Skeletal muscle cell (primary cell): ENCODE measurements around the gene KCTD8.

Experiments
- DNase-seq: peaks from one replicate; pipeline ENCODE4 v3.0.0-alpha.2; 2010; ENCODE audit warnings: low read depth
- H3K4me3 ChIP-seq: 2 replicates; pipeline ENCODE4 v1.5.1; 2011; ENCODE audit warnings: low read depth, mild to moderate bottlenecking, control low read depth, low read length, moderate library complexity

Gene KCTD8

DNA sequence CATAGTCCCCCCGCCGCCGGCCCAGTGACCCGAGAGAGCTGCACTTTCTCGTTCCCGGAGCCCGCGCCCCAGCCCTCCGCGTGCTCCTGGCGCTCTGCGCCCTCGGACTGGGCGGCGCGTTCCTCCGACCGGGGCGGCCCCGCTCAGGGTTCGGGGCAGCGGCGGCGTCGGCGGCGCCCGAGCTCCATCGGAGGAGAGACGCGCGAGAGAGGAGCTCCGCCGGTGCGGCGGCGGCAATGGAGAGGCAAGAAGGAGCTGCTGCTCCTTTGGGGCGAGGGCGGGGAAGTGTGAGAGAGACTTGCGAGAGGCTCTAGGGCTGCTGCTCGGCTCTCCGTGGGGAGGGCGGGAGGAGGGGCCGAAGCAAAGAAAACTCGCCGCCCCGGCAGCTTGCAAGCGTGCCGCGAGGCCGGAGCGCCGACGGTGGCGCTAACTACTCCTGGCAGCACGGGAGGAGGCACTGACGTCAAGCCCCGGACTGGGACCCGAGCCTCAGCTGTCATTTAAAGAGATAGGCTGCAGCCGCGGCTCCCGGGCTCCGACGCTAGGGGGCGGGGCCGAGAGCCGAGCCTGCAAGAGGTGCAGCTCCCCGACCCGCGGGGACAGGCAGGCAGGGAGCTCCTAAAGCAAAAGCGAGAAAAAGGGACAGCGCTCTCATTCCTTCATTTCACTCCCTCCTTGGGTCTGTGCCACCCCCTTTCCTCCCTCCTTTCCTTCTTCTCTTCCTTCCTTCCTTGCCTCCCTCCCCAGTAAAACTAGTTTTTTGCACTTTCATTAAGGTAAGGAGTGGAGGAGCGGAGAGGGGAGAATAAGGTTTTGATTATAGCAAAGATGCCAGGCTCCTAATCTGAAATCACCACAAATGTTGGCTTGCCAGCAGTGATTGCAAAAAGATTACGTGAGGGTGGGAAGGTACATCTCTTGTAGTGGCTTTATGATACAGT lies at the start of gene KCTD8:
TSS of gene KCTD8 (minus strand) at position 289 of the 941 bp plus-strand sequence.
- peak; percentile 65 for DNase-seq
- H3K4me3 ChIP-seq: peak within 1 kb of the TSS; percentile 50

DNA sequence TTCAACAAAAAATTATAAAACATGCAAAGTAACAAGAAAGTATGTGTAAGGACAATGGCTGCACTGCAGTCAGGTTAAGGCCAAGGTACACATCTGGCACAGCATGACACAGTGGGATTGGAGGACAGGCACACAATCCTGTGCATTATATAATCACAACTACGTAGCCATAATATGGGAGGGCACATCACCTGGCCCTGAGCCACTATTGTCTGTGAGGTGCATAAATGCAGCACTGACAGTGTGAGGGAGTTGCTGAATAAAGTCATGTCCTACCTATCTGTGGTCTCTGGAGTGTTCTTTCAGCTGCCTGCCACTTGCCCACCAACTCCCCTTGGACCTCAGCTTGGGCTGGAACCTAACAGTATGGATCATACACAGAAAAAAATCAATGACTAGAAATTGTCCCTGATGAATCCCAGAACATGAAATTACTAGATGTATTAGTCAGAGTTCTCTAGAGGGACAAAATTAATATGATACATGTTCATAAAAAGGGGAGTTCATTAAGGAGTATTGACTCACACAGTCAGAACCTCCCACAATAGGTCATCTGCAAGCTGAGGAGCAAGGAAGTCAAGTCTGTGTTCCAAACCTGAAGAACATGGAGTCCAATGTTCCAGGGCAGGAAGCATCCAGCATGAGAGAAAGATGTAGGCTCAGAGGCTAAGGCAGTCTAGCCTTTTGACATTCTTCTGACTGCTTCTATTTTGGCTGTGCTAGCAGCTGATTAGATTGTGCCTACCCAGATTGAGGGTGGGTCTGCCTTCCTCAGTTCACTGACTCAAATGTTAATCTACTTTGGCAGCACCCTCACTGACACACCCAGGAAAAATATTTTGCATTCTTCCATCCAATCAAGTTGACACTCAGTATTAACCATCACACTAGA lies 46.4 kb upstream of the KCTD8 start:
- no peak overlapping the region for H3K4me3 ChIP-seq
- DNase-seq: no peak

DNA sequence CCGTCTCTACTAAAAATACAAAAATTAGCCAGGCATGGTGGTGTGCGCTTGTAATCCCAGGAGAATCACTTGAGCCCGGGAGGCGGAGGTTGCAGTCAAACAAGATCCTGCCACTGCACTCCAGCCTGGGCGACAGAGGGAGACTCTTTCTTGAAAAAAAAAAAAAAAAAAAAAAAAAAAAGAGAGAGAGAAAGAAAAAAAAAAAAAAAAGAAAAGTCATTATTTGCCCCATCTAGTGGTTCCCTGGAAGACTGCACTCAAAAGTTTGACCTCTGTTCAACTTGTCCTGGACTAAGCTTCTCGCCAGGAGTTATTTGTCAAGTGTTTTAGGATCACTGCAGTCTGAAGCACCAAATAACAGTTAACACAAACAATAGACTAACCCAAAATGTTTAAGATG lies 45.3 kb upstream of the KCTD8 start:
- no peak overlapping the region for H3K4me3 ChIP-seq
- DNase-seq: no peak

DNA sequence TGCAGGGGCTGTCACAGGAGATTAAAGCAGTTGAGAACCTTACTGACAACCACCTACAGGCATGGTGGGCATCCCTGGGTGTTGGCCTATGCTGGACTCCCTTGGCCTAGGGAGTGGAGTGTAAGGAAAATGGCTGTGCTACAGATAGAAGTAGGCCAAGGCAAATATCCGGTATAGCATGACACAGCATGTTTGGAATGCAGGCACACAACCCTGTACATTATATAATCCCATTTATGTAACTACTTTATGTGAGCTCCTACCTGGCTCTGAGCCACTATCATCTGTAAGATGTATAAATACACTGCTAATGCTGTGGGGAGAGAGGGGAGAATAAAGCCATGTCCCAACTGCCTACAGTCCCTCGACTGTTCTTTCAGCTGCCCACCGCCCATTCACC lies 38.7 kb upstream of the KCTD8 start:
- no peak overlapping the region for H3K4me3 ChIP-seq
- no peak for DNase-seq

DNA sequence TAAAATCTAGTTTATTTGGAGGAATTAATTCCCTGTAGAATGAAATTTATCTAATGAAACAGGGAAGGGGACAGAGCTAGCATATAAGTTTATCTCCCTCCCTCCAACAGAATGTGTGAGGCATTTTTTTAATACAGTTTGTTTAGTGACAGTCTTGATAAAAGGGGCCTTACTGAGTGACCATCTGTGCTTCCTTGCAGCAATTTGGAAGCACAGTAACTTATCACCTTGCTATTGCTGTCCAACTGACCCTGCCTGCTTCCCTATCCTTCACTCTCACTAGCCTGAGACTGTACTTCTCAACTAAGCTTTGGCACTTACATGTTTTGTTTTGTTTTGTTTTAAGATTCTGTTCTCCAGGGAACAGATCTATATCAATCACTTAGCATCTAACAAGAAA lies 31.1 kb upstream of the KCTD8 start:
- H3K4me3 ChIP-seq: no peak overlapping the region

DNA sequence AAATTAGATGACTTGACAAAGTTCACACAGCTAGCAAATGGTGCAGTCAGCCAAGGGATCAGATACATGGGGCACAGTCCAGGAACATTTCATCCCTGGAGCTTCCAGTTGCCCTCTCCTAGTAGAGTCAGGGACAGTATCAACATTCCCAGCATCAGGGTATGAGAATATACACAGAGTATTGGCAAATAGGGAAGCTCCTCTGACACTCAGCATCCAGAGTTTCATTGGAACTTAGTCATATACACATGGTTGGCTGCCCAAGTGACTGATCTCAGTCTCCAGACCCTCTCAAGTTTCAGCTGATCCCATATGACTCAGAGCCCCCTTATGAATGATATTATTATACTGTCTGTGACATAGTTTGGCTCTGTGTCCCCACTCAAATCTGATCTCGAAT lies 13.7 kb upstream of the KCTD8 start:
- H3K4me3 ChIP-seq: no peak overlapping the region
- DNase-seq: no peak

More for the DNA sequence above, 31.1 kb upstream of the KCTD8 start:
- no peak for DNase-seq

DNA sequence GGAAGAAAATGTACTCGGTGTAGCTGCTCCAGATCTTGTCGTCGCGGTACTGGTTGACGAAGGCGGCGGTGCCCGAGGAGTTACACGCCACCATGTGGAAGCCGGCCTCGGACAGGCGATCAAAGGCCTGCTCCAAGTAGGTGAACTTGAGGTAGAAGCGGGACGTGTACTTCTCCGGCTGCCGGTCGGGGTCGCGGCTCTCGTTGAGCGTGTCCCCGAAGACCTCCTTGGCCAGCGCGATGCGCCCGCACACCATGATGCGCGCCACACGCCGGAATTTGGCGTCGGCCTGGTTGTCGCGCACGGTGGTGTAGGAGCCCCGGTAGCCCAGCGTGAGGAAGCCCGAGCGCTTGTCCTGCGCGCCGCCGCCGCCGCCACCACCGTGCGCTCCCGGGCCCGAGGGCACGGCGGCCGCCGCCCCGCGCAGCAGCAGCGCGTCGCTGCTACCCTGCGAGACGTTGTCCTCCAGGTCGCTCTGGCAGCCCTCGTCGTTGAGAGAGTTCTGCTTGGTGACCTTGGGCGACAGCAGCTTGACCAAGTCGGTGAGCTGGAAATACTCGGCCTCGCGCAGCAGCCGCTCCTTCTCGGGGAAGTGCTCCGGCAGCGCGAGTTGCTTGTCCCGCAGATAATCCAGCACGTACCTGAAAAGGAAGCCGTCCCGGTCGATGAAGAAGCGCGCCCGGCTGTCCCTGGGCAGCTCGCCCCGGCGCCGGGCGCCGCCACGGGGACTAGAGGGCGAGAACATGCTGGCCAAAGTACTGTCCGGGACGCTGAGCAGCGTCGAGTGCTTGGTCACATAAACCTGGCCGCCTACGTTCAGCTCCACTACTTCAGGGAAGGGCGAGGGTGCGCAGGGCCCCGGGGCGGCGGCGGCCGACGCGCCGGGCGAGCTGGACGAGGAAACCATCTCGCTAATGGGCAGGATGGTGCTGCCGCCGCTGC lies 775 bp downstream of the KCTD8 start:
- H3K4me3 ChIP-seq: peak overlapping the region; percentile 50
- no peak for DNase-seq

DNA sequence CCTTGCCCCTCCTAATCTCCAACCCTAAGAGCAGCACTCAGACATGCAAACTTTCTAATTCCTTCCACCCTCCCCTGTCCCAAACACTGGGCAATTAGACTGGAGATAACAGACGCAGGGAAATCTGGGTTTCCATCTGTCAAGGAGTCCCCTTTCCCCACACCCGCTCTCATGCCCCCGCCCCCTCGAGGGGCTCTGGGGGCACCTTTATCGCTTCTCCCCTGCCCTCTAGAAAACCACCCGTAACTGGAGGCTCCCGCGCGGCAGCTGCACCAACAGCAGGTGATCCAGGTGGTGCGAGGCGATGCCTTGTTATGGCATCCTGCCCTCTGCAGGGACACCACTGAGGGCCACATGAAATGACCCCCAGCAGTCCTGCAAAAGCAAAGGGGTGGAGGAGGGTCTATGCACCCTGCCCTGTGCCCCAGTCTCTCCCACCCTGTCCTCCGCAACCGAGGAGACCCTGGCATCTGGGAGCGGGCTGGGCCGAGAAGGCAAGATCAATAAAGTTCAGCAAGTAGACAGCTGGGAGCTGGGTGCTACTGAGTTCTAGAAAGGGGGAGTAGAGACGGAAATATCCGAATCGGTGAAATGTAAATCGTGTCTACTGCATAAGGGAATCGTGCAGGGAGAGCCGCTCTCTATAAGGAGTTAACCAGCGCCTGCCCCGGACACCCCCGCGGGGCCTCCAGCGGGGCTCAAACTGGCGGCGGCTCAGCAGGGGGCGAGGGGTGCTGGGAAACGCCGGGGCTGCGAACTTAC lies 1.6 kb downstream of the KCTD8 start:
- H3K4me3 ChIP-seq: peak overlapping the region; percentile 50
- DNase-seq: no peak

DNA sequence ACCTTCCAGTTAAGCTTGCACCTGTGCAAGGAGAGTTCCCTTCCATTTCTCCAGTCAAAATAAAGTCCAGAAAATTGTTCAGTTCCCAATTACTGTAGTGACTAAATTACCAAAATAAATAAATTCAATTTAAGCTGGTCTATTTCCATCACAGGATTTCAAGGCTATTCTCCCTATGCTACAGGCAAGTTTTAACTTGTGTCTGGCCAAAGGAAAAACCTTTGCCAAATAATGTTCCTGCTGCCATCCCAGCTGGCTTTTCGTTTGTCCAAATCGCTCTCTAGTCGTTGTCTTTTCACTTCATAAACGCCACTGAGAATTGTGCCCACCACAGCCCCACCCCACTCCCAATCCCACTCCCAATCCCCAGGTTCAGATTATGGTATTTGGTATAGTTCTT lies 2.4 kb downstream of the KCTD8 start:
- DNase-seq: no peak
- peak overlapping the region; percentile 50 for H3K4me3 ChIP-seq

DNA sequence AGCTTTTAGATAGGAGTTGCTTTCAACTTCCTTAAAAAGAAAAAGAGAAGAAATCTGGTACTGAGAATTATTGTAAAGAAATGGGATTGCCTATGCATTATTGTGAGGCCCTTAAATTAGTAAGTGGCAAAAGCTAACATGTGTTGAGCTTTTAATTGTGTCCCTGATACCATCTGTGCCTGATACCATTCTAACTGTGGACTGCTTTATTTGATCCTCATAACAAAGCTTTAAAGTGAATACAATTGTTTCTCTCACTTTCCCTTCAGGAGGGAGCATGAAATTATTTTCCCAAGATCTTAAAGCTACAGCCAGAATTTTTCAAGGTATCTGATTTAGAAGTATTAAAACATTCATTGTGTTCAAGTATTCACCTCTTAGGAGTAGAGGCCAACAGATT lies 9.9 kb downstream of the KCTD8 start:
- no peak for DNase-seq

DNA sequence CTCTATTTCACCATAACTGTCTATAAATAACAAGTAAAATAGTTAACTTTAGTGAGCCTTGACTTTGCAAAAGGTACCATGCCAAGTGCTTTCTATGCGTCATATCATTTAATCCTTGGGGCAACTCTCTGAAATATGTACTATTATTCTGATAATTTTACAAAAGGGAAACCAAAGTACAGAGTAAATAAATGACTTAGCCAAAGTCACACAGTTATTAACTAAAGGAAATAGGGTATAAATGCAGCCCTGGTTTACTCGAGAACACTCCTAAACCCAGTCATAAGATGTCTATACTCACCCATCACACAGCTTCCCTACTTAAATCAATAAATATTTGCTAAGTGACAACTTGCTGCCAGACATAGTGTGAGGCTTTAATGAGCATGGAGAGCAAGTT lies 14.4 kb downstream of the KCTD8 start:
- H3K4me3 ChIP-seq: no peak overlapping the region
- DNase-seq: no peak

More for the DNA sequence above, 9.9 kb downstream of the KCTD8 start:
- no peak overlapping the region for H3K4me3 ChIP-seq

DNA sequence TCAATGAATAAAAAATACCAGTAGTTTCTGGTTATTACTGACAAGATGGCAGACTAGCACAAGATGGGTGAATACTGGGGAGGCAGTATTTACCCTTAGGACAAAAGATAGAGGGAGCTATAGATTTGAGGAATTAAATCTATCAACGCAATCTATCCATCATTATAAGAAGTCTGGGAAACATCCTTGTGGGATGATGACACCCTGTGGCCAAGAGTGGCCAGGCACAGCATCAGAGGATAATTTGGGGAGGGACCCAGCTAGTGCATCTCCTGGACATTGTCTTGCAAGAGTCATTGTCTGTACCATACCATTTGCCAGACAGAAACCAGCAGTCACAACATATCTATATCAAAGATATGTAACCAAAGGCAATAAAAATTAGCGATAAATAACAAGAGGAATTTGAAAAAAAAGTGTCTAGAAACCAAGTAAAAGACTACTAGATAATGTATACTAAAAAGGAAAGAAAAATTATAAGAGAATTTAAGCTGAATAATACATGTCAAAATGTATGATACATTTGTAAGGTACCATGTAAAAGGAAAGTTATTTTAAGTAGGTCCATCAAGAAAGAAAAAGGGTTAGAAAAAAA lies 22.9 kb downstream of the KCTD8 start:
- H3K4me3 ChIP-seq: no peak overlapping the region
- peak; percentile 4 for DNase-seq

DNA sequence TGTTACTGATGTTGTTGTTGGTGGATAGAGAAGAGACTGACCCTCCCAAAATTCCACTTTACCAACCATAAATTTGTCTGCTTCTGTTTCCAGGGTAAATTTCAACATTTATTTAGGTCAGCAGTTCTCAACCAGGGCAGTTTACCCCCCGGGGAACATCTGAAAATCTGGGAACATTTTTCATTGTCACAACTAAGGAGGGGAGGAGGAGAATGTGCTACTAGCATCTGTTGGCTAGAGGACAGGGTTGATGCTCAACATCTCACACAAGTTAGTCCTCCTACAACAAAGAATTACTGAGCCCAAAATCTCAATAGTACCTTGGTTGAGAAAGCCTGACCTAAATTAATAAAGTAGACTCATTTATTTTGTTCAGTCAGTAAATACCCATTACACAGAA lies 25.7 kb downstream of the KCTD8 start:
- DNase-seq: no peak
- no peak overlapping the region for H3K4me3 ChIP-seq

DNA sequence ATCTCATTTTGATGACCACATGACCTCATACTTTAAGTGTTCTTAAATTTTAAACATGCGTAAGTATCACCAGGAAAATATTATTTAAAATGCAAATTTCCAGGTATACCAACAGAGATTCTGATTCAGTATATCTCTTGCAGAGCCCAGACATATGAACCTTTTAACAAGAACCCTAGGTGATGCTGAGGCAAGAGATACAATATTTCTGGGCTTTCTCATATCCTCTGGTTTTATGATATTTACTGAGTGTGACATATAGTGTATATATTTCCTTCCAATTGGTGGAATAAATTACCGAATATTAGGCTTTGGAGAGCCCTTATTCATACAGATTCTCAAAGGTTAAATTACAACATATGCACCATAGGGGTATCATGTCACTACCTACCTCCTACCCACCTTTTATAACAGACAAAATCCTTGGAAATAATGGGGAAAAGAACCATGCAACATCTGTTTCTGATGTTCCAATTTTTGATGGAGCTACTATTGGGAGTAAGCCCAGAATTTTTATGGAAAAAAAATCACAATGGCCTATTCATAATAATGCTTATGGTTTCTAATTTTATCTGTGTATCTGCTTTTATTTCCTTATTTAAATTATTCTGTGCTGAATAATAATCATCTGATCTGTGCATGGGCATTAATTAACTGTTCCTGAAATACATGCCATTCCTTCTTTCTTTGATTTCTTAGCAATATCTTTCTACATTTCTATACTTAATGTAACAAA lies 27.1 kb downstream of the KCTD8 start:
- DNase-seq: no peak
- H3K4me3 ChIP-seq: no peak overlapping the region

DNA sequence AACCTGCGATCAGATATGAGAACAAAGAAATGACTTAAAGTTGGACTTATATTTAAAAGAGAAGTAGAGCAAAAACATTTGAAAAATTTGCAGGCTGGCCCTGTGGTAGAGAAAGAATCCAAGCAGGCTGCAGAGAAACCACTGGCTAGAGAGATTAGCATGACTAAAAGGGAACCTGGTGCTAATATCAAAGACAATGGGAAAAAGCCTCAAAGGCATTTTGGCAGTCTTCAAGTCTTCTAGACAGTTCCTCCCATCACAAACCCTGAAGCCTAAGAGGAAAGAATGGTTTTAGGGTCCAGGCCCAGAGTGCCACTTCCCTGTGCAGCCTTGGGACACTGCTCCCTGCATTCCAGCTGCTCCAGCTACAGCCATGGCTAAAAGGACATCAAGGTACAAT lies 33.4 kb downstream of the KCTD8 start:
- DNase-seq: no peak
- H3K4me3 ChIP-seq: no peak overlapping the region

DNA sequence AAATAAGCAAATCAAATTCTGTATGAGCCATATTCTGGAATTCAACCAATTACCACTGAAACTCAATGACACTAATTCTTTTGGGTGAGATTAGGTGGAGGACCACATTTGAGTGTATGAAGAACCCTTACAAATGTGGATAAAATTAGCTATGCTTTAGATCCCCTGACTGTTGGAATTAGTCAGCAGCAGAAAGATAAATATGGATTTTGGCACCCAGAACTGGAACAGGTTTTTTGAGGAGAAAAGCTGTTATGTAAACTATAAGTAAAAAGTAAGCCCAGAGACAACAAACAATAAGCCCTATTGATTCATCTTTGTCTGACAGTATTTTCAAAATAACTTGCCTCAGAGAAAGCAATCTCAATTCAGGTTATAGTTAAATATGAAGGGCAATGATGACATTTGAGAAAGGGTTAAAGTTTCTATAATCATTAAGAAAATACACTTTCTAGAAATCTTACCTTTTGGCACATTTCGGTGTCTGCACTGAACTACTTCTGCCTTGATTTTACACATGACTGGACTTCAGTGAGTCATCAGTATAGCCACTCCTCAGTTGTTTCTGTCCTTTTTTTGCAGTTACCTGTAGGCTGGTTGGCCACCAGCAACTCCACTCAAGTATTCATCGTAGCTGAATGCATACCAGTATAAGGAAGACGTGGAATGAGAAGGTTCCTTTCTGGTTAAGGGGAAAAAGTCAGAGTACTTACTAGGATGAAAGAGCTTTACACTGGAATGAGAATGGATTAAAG lies 80.0 kb downstream of the KCTD8 start:
- DNase-seq: no peak
- no peak overlapping the region for H3K4me3 ChIP-seq

DNA sequence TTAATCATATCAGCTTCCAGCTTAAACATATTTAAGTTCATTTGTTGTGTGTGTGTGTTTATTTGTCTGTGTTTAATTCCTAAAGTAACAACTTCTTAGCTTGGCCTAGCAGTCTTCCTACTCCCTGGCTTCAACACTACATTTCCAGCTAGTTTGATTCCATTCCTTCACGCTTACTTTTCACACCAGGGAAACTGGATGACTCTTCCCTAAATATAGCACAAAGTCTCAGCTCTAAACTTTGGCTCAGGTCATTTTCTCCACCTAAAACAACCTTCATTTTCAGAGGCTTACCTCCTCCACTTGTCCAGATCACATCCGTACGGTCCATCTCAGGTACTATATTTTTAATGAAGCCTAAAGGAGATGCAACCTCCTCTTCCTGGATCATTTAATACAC lies 94.4 kb downstream of the KCTD8 start:
- DNase-seq: no peak
- H3K4me3 ChIP-seq: no peak overlapping the region
